Mesenchymal stem cell (in vitro differentiated cells and primary cell): ENCODE data around the gene CAPN5.

Experiments
- DNase-seq: peaks from one replicate; pipeline ENCODE4 v3.0.0-alpha.2; 2013
- H2AFZ ChIP-seq: one replicate; pipeline ENCODE4 v1.6.1; 2013; ENCODE audit warnings: low read depth, mild to moderate bottlenecking, control low read depth, inconsistent platforms, low read length, moderate library complexity
- H2AK5ac ChIP-seq: 2 replicates; pipeline ENCODE4 v1.6.1; 2013; ENCODE audit warnings: low read length, moderate library complexity, mild to moderate bottlenecking, inconsistent platforms; ENCODE audit not compliant: severe bottlenecking
- H2BK120ac ChIP-seq: one replicate; pipeline ENCODE4 v1.6.1; 2013; ENCODE audit warnings: low read depth, mild to moderate bottlenecking, inconsistent platforms, low read length, moderate library complexity
- H2BK12ac ChIP-seq, 2 experiments: one replicate each; pipeline ENCODE4 v1.6.1; 2013; ENCODE audit warnings: inconsistent platforms in 2 of 2, low read length in 2 of 2, mild to moderate bottlenecking in 2 of 2, moderate library complexity in 2 of 2, control low read depth in 1 of 2
- H2BK15ac ChIP-seq: one replicate; pipeline ENCODE4 v1.6.1; 2013; ENCODE audit warnings: mild to moderate bottlenecking, low read depth, inconsistent platforms; ENCODE audit not compliant: poor library complexity, severe bottlenecking
- H2BK5ac ChIP-seq: 2 replicates; pipeline ENCODE4 v1.6.1; 2013; ENCODE audit warnings: low read depth, mild to moderate bottlenecking, low read length, control low read depth, inconsistent platforms; ENCODE audit not compliant: poor library complexity, severe bottlenecking
- H3K14ac ChIP-seq, 2 experiments: one replicate each; pipeline ENCODE4 v1.6.1; 2013; ENCODE audit warnings: inconsistent platforms in 2 of 2, low read length in 2 of 2, control low read depth in 1 of 2, mild to moderate bottlenecking in 1 of 2, moderate library complexity in 1 of 2
- H3K18ac ChIP-seq, 2 experiments: one replicate each; pipeline ENCODE4 v1.6.1; 2013; ENCODE audit warnings: inconsistent platforms in 2 of 2, low read length in 2 of 2, control low read depth in 1 of 2, low read depth in 1 of 2, mild to moderate bottlenecking in 1 of 2
- H3K23ac ChIP-seq, 2 experiments: one replicate each; pipeline ENCODE4 v1.6.1; 2013; ENCODE audit warnings: inconsistent platforms in 2 of 2, low read length in 2 of 2, mild to moderate bottlenecking in 2 of 2, moderate library complexity in 2 of 2, control low read depth in 1 of 2
- H3K27ac ChIP-seq: 2 replicates; pipeline ENCODE4 v1.5.1; 2013; ENCODE audit warnings: mild to moderate bottlenecking, moderate library complexity, low read length, control low read depth, inconsistent platforms; ENCODE audit not compliant: poor library complexity, severe bottlenecking
- H3K27me3 ChIP-seq, 2 experiments: 2 replicates each; pipeline versions ENCODE4 v1.6.1 to v1.7.0; 2013; ENCODE audit warnings: low read length in 2 of 2, mild to moderate bottlenecking in 2 of 2, moderate library complexity in 2 of 2, control low read depth in 1 of 2, inconsistent platforms in 1 of 2; ENCODE audit not compliant: control insufficient read depth in 1 of 2, insufficient read depth in 1 of 2
- H3K36me3 ChIP-seq, 2 experiments: 2 replicates each; pipeline versions ENCODE4 v1.6.1 to v1.7.0; 2013; ENCODE audit warnings: low read length in 2 of 2, control low read depth in 1 of 2, inconsistent platforms in 1 of 2, low read depth in 1 of 2, mild to moderate bottlenecking in 1 of 2; ENCODE audit not compliant: insufficient read depth in 2 of 2, control insufficient read depth in 1 of 2
- H3K4ac ChIP-seq, 2 experiments: one replicate each; pipeline ENCODE4 v1.6.1; 2013; ENCODE audit warnings: inconsistent platforms in 2 of 2, low read length in 2 of 2, mild to moderate bottlenecking in 2 of 2, moderate library complexity in 2 of 2, control low read depth in 1 of 2, low read depth in 1 of 2
- H3K4me1 ChIP-seq: 2 replicates; pipeline ENCODE4 v1.6.1; 2013; ENCODE audit warnings: low read depth, low read length, control low read depth; ENCODE audit not compliant: control insufficient read depth, insufficient read depth
- H3K4me2 ChIP-seq: 2 replicates; pipeline ENCODE4 v1.6.1; 2013; ENCODE audit warnings: low read length, mild to moderate bottlenecking, inconsistent platforms; ENCODE audit not compliant: poor library complexity, severe bottlenecking
- H3K4me3 ChIP-seq, 2 experiments: 2 replicates each; pipeline versions ENCODE4 v1.5.1 to v1.7.0; 2013; ENCODE audit warnings: low read length in 2 of 2, mild to moderate bottlenecking in 2 of 2, control low read depth in 1 of 2, low read depth in 1 of 2; ENCODE audit not compliant: insufficient read depth in 1 of 2
- H3K79me1 ChIP-seq: replicated peaks from 2 replicates; pipeline ENCODE4 v1.6.1; 2013; ENCODE audit warnings: mild to moderate bottlenecking, control low read depth, low read length, inconsistent platforms; ENCODE audit not compliant: poor library complexity, severe bottlenecking
- H3K9ac ChIP-seq: 2 replicates; pipeline ENCODE4 v1.7.0; 2013; ENCODE audit warnings: mild to moderate bottlenecking, low read length, moderate library complexity
- H3K9me3 ChIP-seq: 2 replicates; pipeline ENCODE4 v1.7.0; 2013; ENCODE audit warnings: mild to moderate bottlenecking, low read length; ENCODE audit not compliant: control insufficient read depth
- H4K8ac ChIP-seq: one replicate; pipeline ENCODE4 v1.6.1; 2013; ENCODE audit warnings: inconsistent platforms, mild to moderate bottlenecking, low read length, moderate library complexity
- H4K91ac ChIP-seq: one replicate; pipeline ENCODE4 v1.6.1; 2013; ENCODE audit warnings: mild to moderate bottlenecking, low read length, inconsistent platforms
- WGBS: methylation state at CpG from one replicate; pipeline ENCODE4 v1.1.7; 2013; ENCODE audit warnings: mixed read lengths; 5-methylcytosine and 5-hydroxymethylcytosine counted together

CAPN5 gene

GRCh38 chr11:77093056-77093891 lies 26.5 kb downstream of the CAPN5 start:
- Histone ChIP-seq H3K23ac (no peak overlapping the region), H3K14ac (no peak overlapping the region), H3K27me3 (no peaks in the 10 kb centered on the region), H3K4ac (no peak overlapping the region), H3K9ac (no peak overlapping the region), H2BK5ac (no peak overlapping the region), H3K79me1 (peaks cover 6% of the 10 kb centered on the region), H3K9me3 (no peaks in the 10 kb centered on the region), H4K8ac (no peak overlapping the region), H3K36me3 (peaks cover 20 to 58% of the 10 kb centered on the region in 2 experiments), H3K18ac (no peak overlapping the region), H2BK12ac (no peak overlapping the region), H2AK5ac (no peak overlapping the region), H3K27ac (no peak overlapping the region), H2BK15ac (no peak overlapping the region), H2BK120ac (no peak overlapping the region), H3K4me3 (no peak overlapping the region), H4K91ac (no peak overlapping the region), H3K4me2 (no peak overlapping the region), H2AFZ (no peak overlapping the region), H3K4me1 (no peaks in the 10 kb centered on the region)
- 91% methylated on average over 32 of the region's 33 CpGs for WGBS
- DNase-seq = no peak

GRCh38 chr11:77093987-77094840 lies 27.4 kb downstream of the CAPN5 start:
- Histone ChIP-seq H3K27ac (no peak overlapping the region), H2BK15ac (no peak overlapping the region), H4K91ac (no peak overlapping the region), H3K4me2 (no peak overlapping the region), H2AK5ac (no peak overlapping the region), H3K4me3 (no peak overlapping the region), H2BK120ac (no peak overlapping the region), H3K27me3 (no peaks in the 10 kb centered on the region), H2BK12ac (no peak overlapping the region), H3K23ac (no peak overlapping the region), H3K4me1 (no peaks in the 10 kb centered on the region), H3K14ac (no peak overlapping the region), H3K4ac (no peak overlapping the region), H3K79me1 (peaks cover 6% of the 10 kb centered on the region), H3K18ac (no peak overlapping the region), H3K9ac (no peak overlapping the region), H2BK5ac (no peak overlapping the region), H3K9me3 (no peaks in the 10 kb centered on the region), H3K36me3 (peaks cover 13 to 48% of the 10 kb centered on the region in 2 experiments), H4K8ac (no peak overlapping the region), H2AFZ (no peak overlapping the region)
- DNase-seq = no peak
- WGBS = 94% methylated on average over 6 of the region's 6 CpGs

GRCh38 chr11:77094841-77095365 lies 28.1 kb downstream of the CAPN5 start:
- WGBS = 96% methylated on average over 7 of the region's 7 CpGs
- DNase-seq = no peak
- H2AFZ ChIP-seq = no peak overlapping the region
- no peak overlapping the region for H4K91ac ChIP-seq
- H3K27ac ChIP-seq = no peak overlapping the region
- no peak overlapping the region for H3K18ac ChIP-seq
- no peak overlapping the region for H2AK5ac ChIP-seq
- H3K14ac ChIP-seq = no peak overlapping the region
- H3K23ac ChIP-seq = no peak overlapping the region
- H3K27me3 ChIP-seq = no peaks in the 10 kb centered on the region
- H2BK120ac ChIP-seq = no peak overlapping the region
- no peak overlapping the region for H4K8ac ChIP-seq
- no peaks in the 10 kb centered on the region for H3K4me1 ChIP-seq
- no peak overlapping the region for H2BK5ac ChIP-seq
- no peaks in the 10 kb centered on the region for H3K9me3 ChIP-seq
- H2BK12ac ChIP-seq = no peak overlapping the region
- no peak overlapping the region for H3K9ac ChIP-seq
- no peak overlapping the region for H3K4me3 ChIP-seq
- H2BK15ac ChIP-seq = no peak overlapping the region
- peaks cover 6% of the 10 kb centered on the region for H3K79me1 ChIP-seq
- no peak overlapping the region for H3K4ac ChIP-seq
- H3K36me3 ChIP-seq = peaks cover 13 to 46% of the 10 kb centered on the region in 2 experiments
- H3K4me2 ChIP-seq = no peak overlapping the region
